SKM-1 (cell line): ENCODE results near the gene MS4A18.
"Not testable (repeated sequence)": the region's sequence is repeated elsewhere in the genome, so short reads cannot be mapped to it uniquely, and the experiment has no call there.

ENCODE experiments used
- DNase-seq: peaks from one replicate; lab custom pipeline; 2025; ENCODE audit not compliant: unreplicated experiment; lab: John Stamatoyannopoulos, UW

Gene MS4A18

GRCh38 chr11:60724420-60724819, at the start of gene MS4A18:
TSS of gene MS4A18 (plus strand) at chr11:60724720.
- no peak for DNase-seq

- not testable (repeated sequence) for DNase-seq
Observed at GRCh38 chr11:60678231-60678630, 46.3 kb upstream of the MS4A18 start.

GRCh38 chr11:60679879-60680278, 44.6 kb upstream of the MS4A18 start:
- DNase-seq: no peak

DNA sequence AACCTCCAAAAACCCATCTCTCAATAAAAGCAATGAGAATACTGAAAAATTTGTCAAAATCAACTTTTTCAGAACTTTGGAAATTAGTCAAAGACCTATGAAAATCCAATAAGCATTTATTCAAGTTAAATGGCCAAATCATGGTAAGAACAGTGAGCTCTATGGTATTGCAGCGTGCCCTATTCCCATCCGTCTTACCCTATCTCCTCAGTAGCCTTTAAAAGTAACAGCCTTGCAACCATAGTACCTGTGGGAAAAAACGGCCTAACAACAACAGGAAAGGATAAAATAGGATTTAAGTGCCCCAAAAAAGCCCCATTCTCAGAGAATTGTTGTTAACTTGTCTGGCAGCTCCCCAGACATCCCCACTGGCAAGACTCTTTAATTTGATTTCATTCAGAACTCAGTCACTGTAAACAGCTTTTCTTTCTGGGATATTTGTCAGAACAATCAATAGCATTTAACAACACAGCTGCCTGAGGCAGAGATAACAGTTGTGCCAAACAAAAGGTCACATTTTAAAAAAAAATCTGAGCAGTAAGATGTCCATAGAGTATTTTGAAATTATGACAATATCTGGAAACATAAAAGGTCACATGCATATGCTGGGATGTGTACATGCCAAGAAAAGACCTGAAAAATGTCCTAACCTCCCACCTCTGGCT, 43.9 kb upstream of the MS4A18 start:
- no peak for DNase-seq

- not testable (repeated sequence) for DNase-seq
Observed at GRCh38 chr11:60684541-60684848, 40.0 kb upstream of the MS4A18 start.

GRCh38 chr11:60691661-60692060, 32.9 kb upstream of the MS4A18 start:
- DNase-seq: no peak

DNA sequence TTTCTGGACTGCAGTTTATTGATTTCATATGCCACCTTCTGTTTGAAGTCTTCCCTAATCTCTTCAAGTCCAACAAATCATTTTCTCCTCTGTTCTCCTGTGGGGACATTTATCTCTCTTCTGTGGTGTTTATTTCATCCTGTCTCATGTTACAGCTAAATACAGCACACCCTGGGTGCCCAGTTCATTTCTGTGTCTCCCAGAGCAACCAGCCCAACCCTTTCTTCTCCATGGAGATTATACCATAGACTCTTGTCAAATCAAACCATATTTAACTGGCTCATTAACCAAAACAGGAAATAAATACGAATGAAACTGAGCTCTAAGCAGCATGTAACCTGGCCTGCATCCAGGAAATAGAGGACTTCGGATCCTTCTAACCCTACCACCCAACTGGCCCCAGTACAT, 25.2 kb upstream of the MS4A18 start, which contains the start of gene MS4A8:
Gene MS4A8, plus strand, starts transcription at position 329 of the 408 bp plus-strand sequence. CDS start 1,249 bp downstream, outside the sequence.
- no peak for DNase-seq

- no peak for DNase-seq
Observed at GRCh38 chr11:60699936-60700335, 24.6 kb upstream of the MS4A18 start.

- DNase-seq: no peak
Observed at GRCh38 chr11:60700689-60701468, 23.6 kb upstream of the MS4A18 start.

GRCh38 chr11:60701469-60701818, 23.1 kb upstream of the MS4A18 start:
- DNase-seq: no peak

DNA sequence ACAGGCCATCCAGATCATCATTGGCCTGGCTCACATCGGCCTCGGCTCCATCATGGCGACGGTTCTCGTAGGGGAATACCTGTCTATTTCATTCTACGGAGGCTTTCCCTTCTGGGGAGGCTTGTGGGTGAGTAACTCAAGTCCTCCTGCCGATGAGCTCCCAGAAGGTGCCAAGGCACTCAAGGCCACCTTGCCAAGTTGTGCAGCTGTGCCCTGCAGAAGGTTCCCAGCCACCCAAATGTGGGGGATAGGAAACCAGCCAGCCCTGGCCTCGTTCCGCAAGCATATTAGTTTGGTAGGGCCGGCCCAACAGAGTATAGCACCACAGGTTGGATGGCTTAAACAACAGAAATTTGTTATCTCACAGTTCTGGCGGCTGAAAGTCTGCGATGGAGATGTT, 21.1 kb upstream of the MS4A18 start:
- DNase-seq: no peak

DNA sequence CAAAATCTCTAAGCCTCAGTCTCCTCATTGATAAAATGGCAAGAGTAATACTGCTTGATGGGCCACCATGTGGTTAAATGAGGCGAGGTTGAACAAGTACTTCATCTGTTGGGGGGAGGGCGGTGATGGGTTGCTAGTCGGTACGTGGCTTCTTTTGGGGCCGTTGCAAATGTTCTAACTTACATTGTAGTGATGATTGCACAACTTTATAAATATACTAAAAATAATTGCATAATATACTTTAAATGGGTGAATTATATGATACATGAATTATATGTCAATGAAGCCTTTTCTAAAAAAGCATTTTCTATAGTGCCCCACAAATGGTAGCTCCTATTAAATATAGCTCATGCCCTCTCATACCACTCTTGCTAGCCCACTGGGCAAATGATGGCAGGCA, 18.6 kb upstream of the MS4A18 start:
- no peak for DNase-seq

DNA sequence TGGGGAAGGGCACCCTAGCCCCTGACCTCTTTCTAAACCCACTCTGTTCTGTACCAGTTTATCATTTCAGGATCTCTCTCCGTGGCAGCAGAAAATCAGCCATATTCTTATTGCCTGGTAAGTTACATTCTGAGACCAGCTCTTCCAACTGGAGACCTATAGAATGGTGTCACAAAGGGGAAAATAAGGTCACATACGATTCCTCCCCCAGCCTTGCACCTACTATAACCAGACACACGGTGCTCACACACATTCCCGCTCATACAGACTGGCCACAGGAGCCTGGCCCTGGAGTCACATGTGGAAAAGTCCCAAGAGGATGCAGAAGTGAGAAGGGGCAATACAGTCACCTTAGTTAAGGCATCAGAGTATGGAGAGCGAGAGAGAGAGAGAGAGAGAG, 17.6 kb upstream of the MS4A18 start:
- no peak for DNase-seq

DNA sequence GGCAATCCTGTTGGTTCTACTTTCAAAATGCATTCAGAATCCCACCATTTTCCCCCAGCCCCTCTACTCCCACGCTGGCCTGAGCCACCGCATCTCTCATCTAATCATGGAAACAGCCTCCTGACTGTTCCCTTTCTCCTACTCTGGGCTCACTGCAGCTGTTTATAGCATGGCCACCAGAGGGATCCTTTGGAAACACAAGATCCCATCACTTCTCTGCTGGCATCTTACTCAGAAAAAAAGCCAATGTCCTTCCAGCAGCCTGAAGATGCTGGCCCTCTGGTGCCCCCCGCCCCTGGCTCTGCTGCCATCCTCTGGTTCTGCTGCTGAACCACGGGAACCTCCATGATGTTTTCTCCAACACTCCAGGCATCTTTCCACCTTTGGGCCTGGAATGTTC, 14.0 kb upstream of the MS4A18 start:
- DNase-seq: no peak

GRCh38 chr11:60711276-60711675, 13.2 kb upstream of the MS4A18 start:
- no peak for DNase-seq

DNA sequence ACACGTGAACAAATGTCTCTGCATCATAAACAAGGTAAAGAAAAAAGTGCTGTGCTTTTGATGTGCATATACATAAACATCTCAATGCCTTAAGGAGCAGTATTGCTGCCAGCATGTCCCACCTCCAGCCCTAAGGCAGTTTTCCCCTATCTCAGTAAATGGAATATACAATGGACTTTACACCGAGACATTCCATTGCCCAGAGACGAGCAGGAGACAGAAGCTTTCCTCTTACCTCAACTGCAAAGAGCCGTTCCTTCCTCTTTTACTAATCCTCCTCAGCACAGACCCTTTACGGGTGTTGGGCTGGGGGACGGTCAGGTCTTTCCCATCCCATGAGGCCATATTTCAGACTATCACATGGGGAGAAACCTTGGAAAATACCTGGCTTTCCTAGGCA, 11.1 kb upstream of the MS4A18 start:
- DNase-seq: not testable (repeated sequence)

- DNase-seq: no peak
Observed at GRCh38 chr11:60717956-60718355, 6.6 kb upstream of the MS4A18 start.

GRCh38 chr11:60718524-60719316, 5.8 kb upstream of the MS4A18 start:
- DNase-seq: no peak

GRCh38 chr11:60719391-60719790, 5.1 kb upstream of the MS4A18 start:
- DNase-seq: no peak

- no peak for DNase-seq
Observed at GRCh38 chr11:60720460-60720859, 4.1 kb upstream of the MS4A18 start.

DNA sequence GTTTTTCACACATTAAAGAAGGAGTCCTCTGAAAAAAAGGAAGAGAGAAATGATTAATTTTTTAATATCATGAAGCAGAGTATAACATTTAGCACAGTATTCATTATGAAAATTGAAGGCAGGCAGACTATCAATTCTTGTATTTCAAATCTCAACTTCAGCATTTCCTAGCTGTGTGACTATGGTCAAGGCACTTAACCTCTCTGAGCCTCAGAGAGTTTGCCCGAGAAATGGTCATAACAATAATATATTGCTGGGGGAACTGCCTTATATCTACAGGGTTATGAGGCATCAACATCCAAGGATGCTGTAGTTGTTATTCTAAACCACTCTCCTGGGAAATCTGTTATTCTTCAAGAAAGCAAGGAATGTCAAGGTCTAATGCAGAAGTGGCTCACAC, 1.1 kb downstream of the MS4A18 start:
- no peak for DNase-seq

GRCh38 chr11:60731586-60731985, 7.1 kb downstream of the MS4A18 start:
- DNase-seq: no peak
